Esophagus (tissue), 2 donors: ENCODE results near the gene CCDC8. TPM values are rescaled to one million over a fixed set of nuclear protein-coding genes. Genes with fewer than 3 reads are reported as not detected.
A peak's percentile ranks its signal among the peaks of the same experiment; 100 is the strongest.

Source experiments
- H3K27ac ChIP-seq, 2 donors: one replicate each; pipeline ENCODE4 v1.5.1; 2013; ENCODE audit warnings: low read depth in 2 of 2, mild to moderate bottlenecking in 2 of 2, inconsistent platforms in 1 of 2, low read length in 1 of 2, moderate library complexity in 1 of 2
- H3K27me3 ChIP-seq, 2 donors: one replicate each; pipeline ENCODE4 v1.6.1; 2013; ENCODE audit warnings: low read length in 2 of 2, control low read depth in 1 of 2, mild to moderate bottlenecking in 1 of 2; ENCODE audit not compliant: insufficient read depth in 2 of 2, control insufficient read depth in 1 of 2
- H3K36me3 ChIP-seq, 2 donors: one replicate each; pipeline ENCODE4 v1.6.1; 2013; ENCODE audit warnings: low read length in 1 of 2; ENCODE audit not compliant: control insufficient read depth in 2 of 2, insufficient read depth in 2 of 2
- H3K4me1 ChIP-seq, 2 donors: one replicate each; pipeline ENCODE4 v1.6.1; 2013; ENCODE audit warnings: low read length in 1 of 2; ENCODE audit not compliant: control insufficient read depth in 2 of 2, insufficient read depth in 2 of 2
- H3K4me3 ChIP-seq, 2 donors: one replicate each; pipeline ENCODE4 v1.5.1; 2013; ENCODE audit warnings: low read length in 2 of 2, mild to moderate bottlenecking in 2 of 2, low read depth in 1 of 2, moderate library complexity in 1 of 2
- H3K9me3 ChIP-seq, 2 donors: one replicate each; pipeline ENCODE4 v1.6.1; 2013; ENCODE audit warnings: mild to moderate bottlenecking in 2 of 2, low read depth in 1 of 2, low read length in 1 of 2, moderate library complexity in 1 of 2; ENCODE audit not compliant: control insufficient read depth in 2 of 2, insufficient read depth in 1 of 2
- WGBS, 2 donors: extraction: QIAGEN DNeasy Blood & Tissue Kit; methylation state at CpG; one replicate each; pipeline ENCODE4 v1.1.7; 2013; 5-methylcytosine and 5-hydroxymethylcytosine counted together
- polyA plus RNA-seq, 2 donors: library from polyadenylated mRNA; stranded (reverse); fragments of 200-250 nt; gene quantifications; one replicate each; pipeline ENCODE4 v1.2.3, GENCODE V29; 2013
- donor health status: healthy with polysubstance abuse.
- donor health status: Bipolar disorder and iron deficiency.

Gene CCDC8
- under 1 TPM; 0.28 to 0.31 TPM for polyA plus RNA-seq

GRCh38 chr19:46413262-46414031 is at the start of gene CCDC8:
TSS of gene CCDC8 (minus strand) at chr19:46413564. CDS start at chr19:46412810, 754 bp downstream.
- 14 to 22% methylated on average over 46 of the region's 46 CpGs for WGBS, 2 donors
- H3K27me3 ChIP-seq: peaks cover 0 to 3% of the 10 kb centered on the region in 2 donors
- no peak within 1 kb of the TSS for H3K27ac ChIP-seq
- H3K36me3 ChIP-seq: no peaks in the 10 kb centered on the region
- H3K4me1 ChIP-seq: peaks cover 4 to 7% of the 10 kb centered on the region in 2 donors
- no peaks in the 10 kb centered on the region for H3K9me3 ChIP-seq
- peak within 1 kb of the TSS; percentile 8 to 30 for H3K4me3 ChIP-seq

- WGBS, 2 donors: 56 to 85% methylated on average over 2 of the region's 2 CpGs
- Histone ChIP-seq H3K4me3 (no peak overlapping the region), H3K4me1 (no peaks in the 10 kb centered on the region), H3K27me3 (no peaks in the 10 kb centered on the region), H3K36me3 (no peaks in the 10 kb centered on the region), H3K9me3 (no peaks in the 10 kb centered on the region), H3K27ac (no peak overlapping the region)
These were observed 48.2 kb upstream of the CCDC8 start for GRCh38 chr19:46461537-46461936.

GRCh38 chr19:46460981-46461380 is 47.6 kb upstream of the CCDC8 start:
- Histone ChIP-seq H3K27me3 (no peaks in the 10 kb centered on the region), H3K36me3 (no peaks in the 10 kb centered on the region)
- 58 to 63% methylated on average over 1 of the region's 1 CpG for WGBS, 2 donors

GRCh38 chr19:46460055-46460454 is 46.7 kb upstream of the CCDC8 start:
- 71 to 74% methylated on average over 2 of the region's 2 CpGs for WGBS, 2 donors
- no peaks in the 10 kb centered on the region for H3K27me3 ChIP-seq
- no peaks in the 10 kb centered on the region for H3K36me3 ChIP-seq
- no peak overlapping the region for H3K4me3 ChIP-seq
- no peaks in the 10 kb centered on the region for H3K4me1 ChIP-seq
- H3K27ac ChIP-seq: no peak overlapping the region
- no peaks in the 10 kb centered on the region for H3K9me3 ChIP-seq

More at GRCh38 chr19:46460981-46461380, 47.6 kb upstream of the CCDC8 start:
- H3K4me1 ChIP-seq: no peaks in the 10 kb centered on the region
- H3K4me3 ChIP-seq: no peak overlapping the region
- no peaks in the 10 kb centered on the region for H3K9me3 ChIP-seq
- no peak overlapping the region for H3K27ac ChIP-seq

GRCh38 chr19:46456930-46457329 is 43.6 kb upstream of the CCDC8 start:
- WGBS, 2 donors: 91 to 95% methylated on average over 5 of the region's 5 CpGs
- Histone ChIP-seq H3K4me1 (no peaks in the 10 kb centered on the region), H3K27ac (no peak overlapping the region), H3K4me3 (no peak overlapping the region), H3K9me3 (no peaks in the 10 kb centered on the region), H3K36me3 (no peaks in the 10 kb centered on the region), H3K27me3 (no peaks in the 10 kb centered on the region)

- Histone ChIP-seq H3K27ac (no peak overlapping the region), H3K4me3 (no peak overlapping the region), H3K36me3 (no peaks in the 10 kb centered on the region), H3K9me3 (no peaks in the 10 kb centered on the region), H3K4me1 (no peaks in the 10 kb centered on the region), H3K27me3 (no peaks in the 10 kb centered on the region)
- 36 to 44% methylated on average over 3 of the region's 3 CpGs for WGBS, 2 donors
These were observed 40.9 kb upstream of the CCDC8 start for GRCh38 chr19:46454244-46454643.

- Histone ChIP-seq H3K4me1 (no peaks in the 10 kb centered on the region), H3K27me3 (no peaks in the 10 kb centered on the region), H3K4me3 (no peak overlapping the region), H3K36me3 (no peaks in the 10 kb centered on the region), H3K27ac (no peak overlapping the region), H3K9me3 (no peaks in the 10 kb centered on the region)
- WGBS, 2 donors: 48 to 60% methylated on average over 6 of the region's 6 CpGs
These were observed 40.3 kb upstream of the CCDC8 start for GRCh38 chr19:46453661-46454060.

- H3K36me3 ChIP-seq: no peaks in the 10 kb centered on the region
- H3K4me1 ChIP-seq: no peaks in the 10 kb centered on the region
- no peaks in the 10 kb centered on the region for H3K27me3 ChIP-seq
- H3K27ac ChIP-seq: no peak overlapping the region
- 46 to 56% methylated on average over 4 of the region's 4 CpGs for WGBS, 2 donors
- H3K9me3 ChIP-seq: no peaks in the 10 kb centered on the region
- H3K4me3 ChIP-seq: no peak overlapping the region
These were observed 38.8 kb upstream of the CCDC8 start for GRCh38 chr19:46452186-46452585.

GRCh38 chr19:46451352-46451751 is 38.0 kb upstream of the CCDC8 start:
- no peaks in the 10 kb centered on the region for H3K27me3 ChIP-seq
- WGBS, 2 donors: 49 to 54% methylated on average over 6 of the region's 6 CpGs
- H3K4me1 ChIP-seq: no peaks in the 10 kb centered on the region
- H3K4me3 ChIP-seq: no peak overlapping the region
- H3K9me3 ChIP-seq: no peaks in the 10 kb centered on the region
- no peak overlapping the region for H3K27ac ChIP-seq
- H3K36me3 ChIP-seq: no peaks in the 10 kb centered on the region

GRCh38 chr19:46450737-46451136 is 37.4 kb upstream of the CCDC8 start:
- Histone ChIP-seq H3K27me3 (no peaks in the 10 kb centered on the region), H3K27ac (no peak overlapping the region), H3K36me3 (no peaks in the 10 kb centered on the region), H3K4me1 (no peaks in the 10 kb centered on the region), H3K4me3 (no peak overlapping the region), H3K9me3 (no peaks in the 10 kb centered on the region)
- 51 to 64% methylated on average over 5 of the region's 5 CpGs for WGBS, 2 donors
